ENCODE data around the gene ADAM15.

Gene ADAM15

GRCh38 chr1:155029513-155030242 is 21.4 kb upstream of the ADAM15 start:
- no peak for DNase-seq (ENCODE audit: low read depth)

GRCh38 chr1:155030243-155030795 is 20.8 kb upstream of the ADAM15 start:
- DNase-seq (ENCODE audit: low read depth), result no peak

- DNase-seq (ENCODE audit: low read depth), result no peak
Measured at GRCh38 chr1:155030899-155031298, 20.2 kb upstream of the ADAM15 start.

GRCh38 chr1:155032886-155033285 is 18.2 kb upstream of the ADAM15 start:
- no peak for DNase-seq (ENCODE audit: low read depth)

- DNase-seq (ENCODE audit: low read depth), result no peak
Measured at GRCh38 chr1:155033524-155033923, 17.6 kb upstream of the ADAM15 start, which contains the start of the genes DCST1 and DCST2. DCST1 (plus strand) TSS chr1:155033824; CDS start chr1:155034037, 213 bp downstream. DCST2 (minus strand) TSS chr1:155033781; CDS start chr1:155033701, 80 bp downstream.

- no peak for DNase-seq (ENCODE audit: low read depth)
Measured at GRCh38 chr1:155034318-155035208, 16.6 kb upstream of the ADAM15 start.

GRCh38 chr1:155035936-155036335 is 15.2 kb upstream of the ADAM15 start:
- DNase-seq (ENCODE audit: low read depth), result no peak

GRCh38 chr1:155037043-155037442 is 14.1 kb upstream of the ADAM15 start:
- DNase-seq (ENCODE audit: low read depth), result no peak

GRCh38 chr1:155037851-155038441 is 13.2 kb upstream of the ADAM15 start:
- no peak for DNase-seq (ENCODE audit: low read depth)

- peak; percentile 68 for DNase-seq (ENCODE audit: low read depth)
Measured at GRCh38 chr1:155038602-155039307, 12.4 kb upstream of the ADAM15 start.

GRCh38 chr1:155039308-155039669 is 11.8 kb upstream of the ADAM15 start:
- no peak for DNase-seq (ENCODE audit: low read depth)

- DNase-seq (ENCODE audit: low read depth), result no peak
Measured at GRCh38 chr1:155040358-155041093, 10.6 kb upstream of the ADAM15 start.

GRCh38 chr1:155042789-155043188 is 8.3 kb upstream of the ADAM15 start:
- no peak for DNase-seq (ENCODE audit: low read depth)

- DNase-seq (ENCODE audit: low read depth), result no peak
Measured at GRCh38 chr1:155043301-155043702, 7.8 kb upstream of the ADAM15 start.

GRCh38 chr1:155043793-155044192 is 7.3 kb upstream of the ADAM15 start:
- DNase-seq (ENCODE audit: low read depth), result no peak

GRCh38 chr1:155044365-155044764 is 6.8 kb upstream of the ADAM15 start:
- no peak for DNase-seq (ENCODE audit: low read depth)

- DNase-seq (ENCODE audit: low read depth), result peak; percentile 88
Measured at GRCh38 chr1:155044812-155045657, 6.1 kb upstream of the ADAM15 start.

GRCh38 chr1:155048449-155049334 is 2.4 kb upstream of the ADAM15 start:
- no peak for DNase-seq (ENCODE audit: low read depth)

All from ELR (cell line).